Nephron progenitor cell (in vitro differentiated cells): Measurements from ENCODE around the gene IVD.

Experiments
- DNase-seq: peaks from one replicate; pipeline ENCODE4 v3.0.0; 2021
- H3K27ac Mint-ChIP-seq: 2 replicates; pipeline ENCODE4 v1.8.0; 2021; ENCODE audit warnings: mild to moderate bottlenecking, moderate library complexity, mixed read lengths
- H3K27me3 Mint-ChIP-seq: 2 replicates; pipeline ENCODE4 v1.8.0; 2021; ENCODE audit warnings: mild to moderate bottlenecking, low read depth, mixed read lengths; ENCODE audit not compliant: poor library complexity
- H3K36me3 Mint-ChIP-seq: 2 replicates; pipeline ENCODE4 v1.8.0; 2021; ENCODE audit warnings: low read depth, mixed read lengths
- H3K4me1 Mint-ChIP-seq: 2 replicates; pipeline ENCODE4 v1.8.0; 2021; ENCODE audit warnings: mixed read lengths
- H3K4me3 Mint-ChIP-seq: 2 replicates; pipeline ENCODE4 v1.8.0; 2021; ENCODE audit warnings: mild to moderate bottlenecking, moderate library complexity, mixed read lengths
- H3K9me3 Mint-ChIP-seq: 2 replicates; pipeline ENCODE4 v1.8.0; 2021; ENCODE audit warnings: mild to moderate bottlenecking, moderate library complexity, mixed read lengths
- TF ChIP-seq, protein P1 (sequence below): fragments of 200-600 bp; sonication (generic); IDR thresholded peaks from 2 replicates; pipeline ENCODE4 v1.5.0; 2021; ENCODE audit warnings: antibody characterized with exemption

The IVD gene

GRCh38 chr15:40416056-40416455 lies 10.5 kb downstream of the IVD start:
- peaks cover 2% of the 10 kb centered on the region for H3K27me3 Mint-ChIP-seq
- H3K4me1 Mint-ChIP-seq = no peaks in the 10 kb centered on the region
- H3K27ac Mint-ChIP-seq = no peak overlapping the region
- H3K4me3 Mint-ChIP-seq = no peak overlapping the region
- H3K36me3 Mint-ChIP-seq = peaks cover 53% of the 10 kb centered on the region
- no peak for DNase-seq
- no peaks in the 10 kb centered on the region for H3K9me3 Mint-ChIP-seq
- TF ChIP-seq, protein P1, sequence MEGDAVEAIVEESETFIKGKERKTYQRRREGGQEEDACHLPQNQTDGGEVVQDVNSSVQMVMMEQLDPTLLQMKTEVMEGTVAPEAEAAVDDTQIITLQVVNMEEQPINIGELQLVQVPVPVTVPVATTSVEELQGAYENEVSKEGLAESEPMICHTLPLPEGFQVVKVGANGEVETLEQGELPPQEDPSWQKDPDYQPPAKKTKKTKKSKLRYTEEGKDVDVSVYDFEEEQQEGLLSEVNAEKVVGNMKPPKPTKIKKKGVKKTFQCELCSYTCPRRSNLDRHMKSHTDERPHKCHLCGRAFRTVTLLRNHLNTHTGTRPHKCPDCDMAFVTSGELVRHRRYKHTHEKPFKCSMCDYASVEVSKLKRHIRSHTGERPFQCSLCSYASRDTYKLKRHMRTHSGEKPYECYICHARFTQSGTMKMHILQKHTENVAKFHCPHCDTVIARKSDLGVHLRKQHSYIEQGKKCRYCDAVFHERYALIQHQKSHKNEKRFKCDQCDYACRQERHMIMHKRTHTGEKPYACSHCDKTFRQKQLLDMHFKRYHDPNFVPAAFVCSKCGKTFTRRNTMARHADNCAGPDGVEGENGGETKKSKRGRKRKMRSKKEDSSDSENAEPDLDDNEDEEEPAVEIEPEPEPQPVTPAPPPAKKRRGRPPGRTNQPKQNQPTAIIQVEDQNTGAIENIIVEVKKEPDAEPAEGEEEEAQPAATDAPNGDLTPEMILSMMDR = no peak

DNA sequence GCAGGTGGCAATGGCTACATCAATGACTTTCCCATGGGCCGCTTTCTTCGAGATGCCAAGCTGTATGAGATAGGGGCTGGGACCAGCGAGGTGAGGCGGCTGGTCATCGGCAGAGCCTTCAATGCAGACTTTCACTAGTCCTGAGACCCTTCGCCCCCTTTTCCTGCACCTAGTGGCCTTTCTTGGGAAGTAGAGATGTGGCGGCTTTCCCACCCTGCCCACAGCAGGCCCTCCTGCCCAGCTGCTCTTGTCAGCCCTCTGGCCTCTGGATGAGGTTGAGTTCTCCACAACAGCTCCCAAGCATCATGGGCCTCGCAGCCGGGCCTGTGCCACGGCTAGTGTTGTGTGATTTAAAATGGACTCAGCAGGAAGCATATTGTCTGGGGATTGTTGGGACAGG lies 12.5 kb downstream of the IVD start:
- Mint-ChIP-seq H3K27ac (no peak overlapping the region), H3K4me1 (no peaks in the 10 kb centered on the region), H3K4me3 (no peak overlapping the region), H3K36me3 (peaks cover 34% of the 10 kb centered on the region), H3K9me3 (no peaks in the 10 kb centered on the region), H3K27me3 (peaks cover 6% of the 10 kb centered on the region)
- TF ChIP-seq, protein P1 = no peak
- no peak for DNase-seq

DNA sequence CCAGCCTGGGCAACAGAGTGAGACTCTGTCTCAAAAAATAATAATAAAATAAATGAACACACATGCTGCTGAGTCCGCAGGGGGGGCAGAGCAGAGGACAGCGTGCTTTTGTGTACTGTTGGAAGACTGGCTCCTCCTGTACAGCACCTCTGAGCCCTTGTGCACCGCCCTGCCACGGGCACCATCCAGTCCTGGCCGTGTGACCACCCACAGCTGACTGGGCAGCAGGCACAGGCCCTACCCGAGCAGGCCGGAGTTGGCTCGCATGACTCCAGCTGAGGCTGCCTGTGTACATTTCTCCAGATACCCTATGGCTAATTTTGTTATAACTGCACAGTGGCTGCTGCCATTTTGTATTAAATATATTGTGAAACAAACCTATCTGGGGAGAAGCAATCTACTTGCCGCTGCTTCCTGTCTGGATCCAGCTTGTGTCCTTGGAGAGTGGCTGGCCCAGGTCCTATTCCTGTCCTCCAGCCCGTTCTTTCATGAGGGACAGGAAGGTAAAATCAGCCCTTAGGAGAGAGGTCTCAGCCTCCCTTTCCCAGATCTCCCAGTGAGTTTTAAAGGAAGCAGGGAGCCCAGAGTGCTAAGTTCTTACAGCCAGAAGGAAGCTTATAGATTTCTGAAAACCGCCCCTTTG lies 14.6 kb downstream of the IVD start:
- no peaks in the 10 kb centered on the region for H3K4me1 Mint-ChIP-seq
- DNase-seq = no peak
- H3K9me3 Mint-ChIP-seq = no peaks in the 10 kb centered on the region
- peaks cover 20% of the 10 kb centered on the region for H3K36me3 Mint-ChIP-seq
- H3K4me3 Mint-ChIP-seq = no peak overlapping the region
- peaks cover 8% of the 10 kb centered on the region for H3K27me3 Mint-ChIP-seq
- TF ChIP-seq, protein P1 = no peak
- no peak overlapping the region for H3K27ac Mint-ChIP-seq

- H3K4me1 Mint-ChIP-seq = no peaks in the 10 kb centered on the region
- H3K36me3 Mint-ChIP-seq = peaks cover 14% of the 10 kb centered on the region
- H3K27ac Mint-ChIP-seq = no peak overlapping the region
- H3K4me3 Mint-ChIP-seq = no peak overlapping the region
- peaks cover 8% of the 10 kb centered on the region for H3K27me3 Mint-ChIP-seq
- H3K9me3 Mint-ChIP-seq = no peaks in the 10 kb centered on the region
- TF ChIP-seq, protein P1 = no peak
- DNase-seq = no peak
Observed at GRCh38 chr15:40420793-40421192, 15.2 kb downstream of the IVD start.

DNA sequence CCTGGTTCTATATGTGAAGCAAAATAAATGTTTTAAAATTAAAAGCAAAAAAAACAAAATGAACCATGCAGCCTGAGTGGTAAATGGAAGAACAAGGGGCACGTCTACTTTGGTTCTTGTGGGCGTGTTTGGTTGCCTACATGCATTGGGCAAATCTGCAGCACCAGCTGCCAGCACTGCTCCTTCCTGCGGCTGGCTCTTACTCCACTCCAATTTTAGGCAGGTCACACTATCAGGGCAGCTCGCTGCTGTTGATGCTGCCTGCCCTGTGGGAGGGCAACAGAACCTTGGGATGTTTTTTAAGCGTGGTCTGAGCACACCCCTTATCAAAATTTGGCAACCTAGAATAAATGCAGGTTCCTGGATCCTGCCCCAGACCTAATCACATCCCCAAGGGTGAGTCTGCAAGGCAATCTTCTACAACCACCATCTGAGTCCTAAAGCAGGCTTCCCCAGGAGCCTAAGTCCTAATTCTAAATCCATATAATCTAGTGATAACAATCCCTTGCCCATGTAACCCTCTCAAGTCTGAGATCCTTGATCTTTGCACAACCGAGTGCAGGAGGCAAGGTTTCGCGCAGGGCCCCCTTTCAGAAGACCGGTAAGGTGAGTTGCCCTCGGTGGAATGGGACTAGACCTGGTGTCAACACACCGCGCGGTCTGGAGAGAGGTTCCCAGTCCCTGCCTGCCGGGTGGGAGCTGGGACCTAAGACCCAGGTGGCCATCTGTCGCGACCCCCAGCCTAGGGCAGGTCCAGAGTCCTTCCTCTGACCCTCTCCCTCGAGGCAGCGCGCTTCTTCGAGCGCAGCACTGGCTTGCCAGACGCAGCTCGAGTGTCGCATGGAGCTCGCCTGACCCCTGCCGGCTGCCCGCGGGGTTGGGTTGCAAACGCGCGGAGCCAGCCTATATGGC lies 15.9 kb downstream of the IVD start:
- Mint-ChIP-seq H3K36me3 (peaks cover 12% of the 10 kb centered on the region), H3K27me3 (peaks cover 8% of the 10 kb centered on the region), H3K27ac (no peak overlapping the region), H3K4me3 (no peak overlapping the region), H3K9me3 (no peaks in the 10 kb centered on the region), H3K4me1 (no peaks in the 10 kb centered on the region)
- TF ChIP-seq, protein P1 = peak; percentile 90
- DNase-seq = peak; percentile 86
